A549 (cell line): ENCODE results near the gene SCARB1.

Source experiments
- TF ChIP-seq, protein P1 (sequence below): fragments of >200 bp; sonication (Bioruptor Twin); formaldehyde crosslinking; IDR thresholded peaks from 3 replicates; pipeline ENCODE4 v1.5.1; 2016
- TF ChIP-seq, protein P2 (sequence below): IDR thresholded peaks from 2 replicates; pipeline ENCODE4 v1.6.1; 2012

DNA sequence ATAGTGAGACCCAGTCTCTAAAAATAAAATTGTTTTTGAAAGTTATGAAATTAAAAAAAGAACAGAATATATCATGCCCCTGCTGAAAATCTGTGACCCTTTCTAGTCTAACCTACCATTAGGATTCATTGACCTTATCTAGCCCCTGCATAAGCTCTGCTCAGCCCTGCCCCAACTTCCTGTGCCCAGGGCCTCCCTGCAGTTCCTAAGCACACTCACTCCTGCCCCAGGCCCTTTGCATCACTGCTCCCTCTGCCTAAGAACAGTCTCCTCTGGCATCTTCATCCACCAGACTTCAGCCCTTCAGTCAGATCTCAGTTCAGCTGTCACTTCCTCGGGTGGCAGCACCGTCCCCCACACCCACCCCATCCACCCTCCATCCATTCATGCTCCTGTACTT is 55.4 kb downstream of the SCARB1 start:
- TF ChIP-seq, protein P1, sequence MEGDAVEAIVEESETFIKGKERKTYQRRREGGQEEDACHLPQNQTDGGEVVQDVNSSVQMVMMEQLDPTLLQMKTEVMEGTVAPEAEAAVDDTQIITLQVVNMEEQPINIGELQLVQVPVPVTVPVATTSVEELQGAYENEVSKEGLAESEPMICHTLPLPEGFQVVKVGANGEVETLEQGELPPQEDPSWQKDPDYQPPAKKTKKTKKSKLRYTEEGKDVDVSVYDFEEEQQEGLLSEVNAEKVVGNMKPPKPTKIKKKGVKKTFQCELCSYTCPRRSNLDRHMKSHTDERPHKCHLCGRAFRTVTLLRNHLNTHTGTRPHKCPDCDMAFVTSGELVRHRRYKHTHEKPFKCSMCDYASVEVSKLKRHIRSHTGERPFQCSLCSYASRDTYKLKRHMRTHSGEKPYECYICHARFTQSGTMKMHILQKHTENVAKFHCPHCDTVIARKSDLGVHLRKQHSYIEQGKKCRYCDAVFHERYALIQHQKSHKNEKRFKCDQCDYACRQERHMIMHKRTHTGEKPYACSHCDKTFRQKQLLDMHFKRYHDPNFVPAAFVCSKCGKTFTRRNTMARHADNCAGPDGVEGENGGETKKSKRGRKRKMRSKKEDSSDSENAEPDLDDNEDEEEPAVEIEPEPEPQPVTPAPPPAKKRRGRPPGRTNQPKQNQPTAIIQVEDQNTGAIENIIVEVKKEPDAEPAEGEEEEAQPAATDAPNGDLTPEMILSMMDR, result no peak
- TF ChIP-seq, protein P2, sequence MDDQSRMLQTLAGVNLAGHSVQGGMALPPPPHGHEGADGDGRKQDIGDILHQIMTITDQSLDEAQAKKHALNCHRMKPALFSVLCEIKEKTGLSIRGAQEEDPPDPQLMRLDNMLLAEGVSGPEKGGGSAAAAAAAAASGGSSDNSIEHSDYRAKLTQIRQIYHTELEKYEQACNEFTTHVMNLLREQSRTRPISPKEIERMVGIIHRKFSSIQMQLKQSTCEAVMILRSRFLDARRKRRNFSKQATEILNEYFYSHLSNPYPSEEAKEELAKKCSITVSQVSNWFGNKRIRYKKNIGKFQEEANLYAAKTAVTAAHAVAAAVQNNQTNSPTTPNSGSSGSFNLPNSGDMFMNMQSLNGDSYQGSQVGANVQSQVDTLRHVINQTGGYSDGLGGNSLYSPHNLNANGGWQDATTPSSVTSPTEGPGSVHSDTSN, result no peak
